Esophagus squamous epithelium (tissue), 5 donors: ENCODE measurements around the gene TRAM2. TPM values are rescaled to one million over a fixed set of nuclear protein-coding genes. Genes with fewer than 3 reads are reported as not detected.

ENCODE experiments used
- DNase-seq: peaks from one replicate; lab custom pipeline; 2025; lab: John Stamatoyannopoulos, UW
- H3K27ac ChIP-seq, 4 donors: fragments of 200-600 bp; sonication (generic); one replicate each; pipeline ENCODE4 v1.5.1; 2016 to 2019; ENCODE audit warnings: mild to moderate bottlenecking in 1 of 4
- H3K27me3 ChIP-seq, 4 donors: fragments of 200-600 bp; sonication (generic); 1 replicate in 3 of 4; 2 replicates in 1 of 4; pipeline versions ENCODE4 v1.5.1 to v1.6.0; 2017 to 2021; ENCODE audit warnings: antibody characterized with exemption in 1 of 4
- H3K36me3 ChIP-seq, 3 donors: fragments of 200-600 bp; sonication (generic); one replicate each; pipeline ENCODE4 v1.5.1; 2016 to 2019
- H3K4me1 ChIP-seq, 3 donors: fragments of 200-600 bp; sonication (generic); one replicate each; pipeline ENCODE4 v1.5.1; 2017 to 2019
- H3K4me3 ChIP-seq, 4 donors: fragments of 200-600 bp; sonication (generic); 1 replicate in 3 of 4; 2 replicates in 1 of 4; pipeline ENCODE4 v1.5.1; 2016 to 2019; ENCODE audit warnings: mild to moderate bottlenecking in 2 of 4, moderate library complexity in 1 of 4
- H3K9me3 ChIP-seq, 3 donors: fragments of 200-600 bp; sonication (generic); one replicate each; pipeline ENCODE4 v1.5.1; 2016 to 2019
- POLR2A ChIP-seq, 4 donors: fragments of 450-650 bp; IDR thresholded peaks; one replicate each; pipeline ENCODE4 v1.6.1; 2017; ENCODE audit warnings: antibody characterized with exemption in 4 of 4, mild to moderate bottlenecking in 4 of 4, moderate library complexity in 3 of 4
- WGBS, 2 donors: methylation state at CpG; one replicate each; pipeline ENCODE4 v1.1.5; 2018; 5-methylcytosine and 5-hydroxymethylcytosine counted together
- intact Hi-C: fragments of 100-400 bp; cut with DNase I; formaldehyde crosslinking; loops from one replicate; pipeline ENCODE4 v1.15.0; 2022
- total RNA-seq, 4 donors: library from RNA; depleted of rRNA; stranded (reverse); fragments of >200 nt; gene quantifications; one replicate each; pipeline ENCODE4 v1.1.0, GENCODE V29; 2016
- TF ChIP-seq, protein P1 (sequence below), 6 experiments: fragments of 450-650 bp in 4 of 6; fragments of 200-600 bp in 2 of 6; sonication (generic) in 2 of 6; IDR thresholded peaks; one replicate each; pipeline ENCODE4 v1.5.1; 2016 to 2019; ENCODE audit warnings: antibody characterized with exemption in 6 of 6, mild to moderate bottlenecking in 4 of 6, moderate library complexity in 4 of 6
- donor health status: DM: yes; HTN: yes; CAD: no.

The TRAM2 gene
- total RNA-seq, 4 donors from 2014 or later = 2.3 to 8.6 (median 5.3) TPM

DNA sequence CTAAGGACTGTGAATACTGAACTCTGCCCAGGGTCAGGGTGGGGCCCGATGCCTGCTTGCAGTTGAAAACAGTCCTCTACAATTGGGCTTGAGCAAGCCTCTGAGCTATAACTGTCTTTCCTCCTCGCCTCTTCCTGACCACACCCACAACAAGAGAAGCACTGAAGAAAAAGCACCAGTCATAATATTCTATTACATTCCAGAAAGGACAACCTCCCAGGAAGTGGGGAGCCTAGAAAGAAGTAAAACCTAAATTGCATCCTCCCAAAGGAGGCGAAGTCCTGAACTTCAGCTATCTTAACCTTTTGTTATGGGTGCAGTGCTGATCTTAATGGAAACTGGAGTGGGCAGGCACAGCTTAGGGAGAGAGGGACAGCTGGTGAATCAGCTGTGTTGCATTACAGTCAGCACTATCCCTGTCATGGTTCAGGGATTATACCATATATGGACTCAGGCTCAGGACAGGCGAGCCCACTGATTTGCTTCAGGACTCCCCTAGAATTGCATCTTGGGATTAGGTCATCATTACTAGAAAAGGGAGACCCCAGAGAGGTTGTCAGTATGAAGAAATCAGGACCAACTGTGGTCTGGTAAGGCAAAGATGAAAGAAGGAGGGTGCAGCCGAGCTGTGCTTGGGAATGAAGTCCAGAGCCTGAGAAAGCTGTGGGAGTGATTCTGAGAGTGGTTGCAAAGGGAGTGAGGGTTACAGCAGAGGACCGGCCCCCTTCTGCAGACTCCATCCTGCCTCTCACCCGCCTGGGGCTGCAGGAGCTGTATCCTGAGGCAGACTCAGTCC is 18.3 kb upstream of the TRAM2 start:
- TF ChIP-seq, protein P1, sequence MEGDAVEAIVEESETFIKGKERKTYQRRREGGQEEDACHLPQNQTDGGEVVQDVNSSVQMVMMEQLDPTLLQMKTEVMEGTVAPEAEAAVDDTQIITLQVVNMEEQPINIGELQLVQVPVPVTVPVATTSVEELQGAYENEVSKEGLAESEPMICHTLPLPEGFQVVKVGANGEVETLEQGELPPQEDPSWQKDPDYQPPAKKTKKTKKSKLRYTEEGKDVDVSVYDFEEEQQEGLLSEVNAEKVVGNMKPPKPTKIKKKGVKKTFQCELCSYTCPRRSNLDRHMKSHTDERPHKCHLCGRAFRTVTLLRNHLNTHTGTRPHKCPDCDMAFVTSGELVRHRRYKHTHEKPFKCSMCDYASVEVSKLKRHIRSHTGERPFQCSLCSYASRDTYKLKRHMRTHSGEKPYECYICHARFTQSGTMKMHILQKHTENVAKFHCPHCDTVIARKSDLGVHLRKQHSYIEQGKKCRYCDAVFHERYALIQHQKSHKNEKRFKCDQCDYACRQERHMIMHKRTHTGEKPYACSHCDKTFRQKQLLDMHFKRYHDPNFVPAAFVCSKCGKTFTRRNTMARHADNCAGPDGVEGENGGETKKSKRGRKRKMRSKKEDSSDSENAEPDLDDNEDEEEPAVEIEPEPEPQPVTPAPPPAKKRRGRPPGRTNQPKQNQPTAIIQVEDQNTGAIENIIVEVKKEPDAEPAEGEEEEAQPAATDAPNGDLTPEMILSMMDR (IDR thresholded peaks at IDR 0.05) = no peak
- TF ChIP-seq POLR2A (IDR thresholded peaks at IDR 0.05) = no peak
- H3K4me3 ChIP-seq = peak overlapping the region in 1 of 4 donors; percentile 32
- H3K27me3 ChIP-seq = no peaks in the 10 kb centered on the region
- no peaks in the 10 kb centered on the region for H3K9me3 ChIP-seq
- H3K36me3 ChIP-seq = no peaks in the 10 kb centered on the region
- peak overlapping the region; percentile 9 to 78 (median 68) for H3K27ac ChIP-seq
- intact Hi-C loops = loop anchor here (5.0 kb wide), 1 partner anchor 178 kb away; no protein-coding TSS in a partner anchor
- peaks cover 0 to 43% (median 30%) of the 10 kb centered on the region in 3 donors for H3K4me1 ChIP-seq
- DNase-seq = no peak
- 30 to 49% methylated on average over 6 to 7 of the region's 7 CpGs for WGBS, 2 donors

DNA sequence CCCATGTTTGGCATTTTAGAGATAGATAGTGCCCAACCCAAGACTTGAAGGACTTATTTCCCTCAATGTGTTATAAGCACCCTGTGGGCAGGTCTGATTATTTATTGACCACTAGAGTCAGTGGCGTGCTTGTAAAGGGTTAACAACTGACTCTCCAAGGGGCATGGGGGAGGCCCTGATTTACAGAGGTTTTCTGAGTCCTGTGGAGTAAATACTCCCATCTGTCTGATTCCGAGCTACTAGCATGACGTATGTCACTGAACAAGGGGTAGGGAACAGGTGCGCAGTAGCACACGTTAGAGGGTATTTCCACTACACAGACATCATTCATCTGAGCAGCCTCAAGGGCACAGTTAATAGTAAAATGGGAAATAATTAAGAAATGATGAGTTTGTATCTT is 17.4 kb upstream of the TRAM2 start:
- intact Hi-C loops = loop anchor here (5.0 kb wide), 1 partner anchor 177 kb away; no protein-coding TSS in a partner anchor
- H3K27ac ChIP-seq = peak overlapping the region in 3 of 4 donors; percentile 67 to 78 (median 68)
- peaks cover 0 to 47% (median 33%) of the 10 kb centered on the region in 3 donors for H3K4me1 ChIP-seq
- no peaks in the 10 kb centered on the region for H3K9me3 ChIP-seq
- H3K27me3 ChIP-seq = no peaks in the 10 kb centered on the region
- DNase-seq = no peak
- 88 to 93% methylated on average over 5 of the region's 5 CpGs for WGBS, 2 donors
- no peak overlapping the region for H3K4me3 ChIP-seq
- TF ChIP-seq POLR2A (IDR thresholded peaks at IDR 0.05) = no peak
- TF ChIP-seq, protein P1 (IDR thresholded peaks at IDR 0.05) = no peak
- no peaks in the 10 kb centered on the region for H3K36me3 ChIP-seq

DNA sequence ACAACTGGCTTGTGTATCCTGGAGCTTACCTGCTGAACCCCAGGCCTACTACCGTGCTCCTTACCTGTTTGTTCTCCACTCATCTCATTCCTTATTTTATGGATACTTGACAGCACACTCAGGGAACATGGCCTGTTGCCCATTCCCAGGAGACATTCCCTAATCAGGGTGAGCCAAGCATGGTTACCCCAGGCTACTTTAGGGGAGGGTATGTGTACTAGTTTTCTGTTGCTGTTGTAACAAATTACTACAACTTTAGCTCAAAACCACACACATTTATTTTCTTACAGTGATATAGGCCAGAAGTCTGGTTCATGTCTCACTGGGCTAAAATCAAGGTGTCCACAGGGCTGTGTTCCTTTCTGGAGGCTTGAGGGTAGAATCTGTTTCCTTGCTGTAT is 15.0 kb upstream of the TRAM2 start:
- Histone ChIP-seq H3K9me3 (no peaks in the 10 kb centered on the region), H3K4me1 (peaks cover 0 to 40% (median 29%) of the 10 kb centered on the region in 3 donors), H3K4me3 (no peak overlapping the region), H3K27ac (no peak overlapping the region), H3K36me3 (no peaks in the 10 kb centered on the region), H3K27me3 (no peaks in the 10 kb centered on the region)
- no peak for DNase-seq
- TF ChIP-seq POLR2A (IDR thresholded peaks at IDR 0.05) = no peak
- TF ChIP-seq, protein P1 (IDR thresholded peaks at IDR 0.05) = no peak
- WGBS, 2 donors = 54 to 75% methylated on average over 1 of the region's 1 CpG
- intact Hi-C loops = loop anchor here (5.0 kb wide), 1 partner anchor 175 kb away; no protein-coding TSS in a partner anchor

DNA sequence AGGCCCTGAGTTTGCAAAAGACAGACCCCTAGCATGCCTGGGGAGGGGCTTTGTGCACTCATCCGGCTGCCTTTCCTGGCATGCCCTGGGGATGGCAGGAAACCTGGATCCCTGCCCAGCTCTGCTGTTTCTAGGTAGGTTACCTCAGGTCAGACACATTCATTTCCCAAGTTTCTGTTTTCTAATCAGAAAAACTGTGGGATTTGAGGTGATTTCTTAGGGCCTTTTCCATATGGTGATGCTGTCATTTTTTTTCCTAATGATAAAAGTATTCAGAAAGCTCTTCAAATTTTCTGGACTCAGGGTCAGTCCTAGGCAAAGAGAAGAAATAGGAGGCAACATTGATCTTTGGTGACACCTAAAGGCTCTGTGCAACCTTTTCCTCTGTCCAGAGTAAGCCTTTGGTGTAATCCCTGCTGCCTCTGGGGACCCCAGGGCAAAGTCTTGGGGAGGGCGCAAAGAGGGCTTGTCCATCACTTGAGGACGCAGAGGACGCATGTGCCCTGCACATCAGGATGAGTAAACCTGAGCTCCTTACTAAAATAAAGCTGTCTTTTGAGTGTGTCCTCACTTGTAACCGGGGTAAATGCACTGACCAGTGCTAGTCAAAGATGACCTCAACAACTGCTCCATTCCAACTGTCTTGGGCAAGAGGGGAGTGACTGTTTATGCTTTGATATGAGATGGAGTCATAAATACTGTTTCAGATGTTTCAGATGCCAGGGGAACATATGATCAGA is 13.5 kb upstream of the TRAM2 start:
- H3K36me3 ChIP-seq = no peaks in the 10 kb centered on the region
- intact Hi-C loops = loop anchor here (5.0 kb wide), 1 partner anchor 173 kb away; no protein-coding TSS in a partner anchor
- no peaks in the 10 kb centered on the region for H3K9me3 ChIP-seq
- 43 to 80% methylated on average over 1 to 5 of the region's 5 CpGs for WGBS, 2 donors
- H3K27me3 ChIP-seq = no peaks in the 10 kb centered on the region
- no peak overlapping the region for H3K4me3 ChIP-seq
- TF ChIP-seq, protein P1 (IDR thresholded peaks at IDR 0.05) = no peak
- no peak for TF ChIP-seq POLR2A (IDR thresholded peaks at IDR 0.05)
- H3K27ac ChIP-seq = no peak overlapping the region
- DNase-seq = no peak
- peaks cover 0 to 29% (median 16%) of the 10 kb centered on the region in 3 donors for H3K4me1 ChIP-seq
